SJSA1 (cell line): ENCODE results near the gene MOV10. TPM values are rescaled to one million over a fixed set of nuclear protein-coding genes. Genes with fewer than 3 reads are reported as not detected.
"Not testable (repeated sequence)": the region's sequence is repeated elsewhere in the genome, so short reads cannot be mapped to it uniquely, and the experiment has no call there.

Experiments
- DNase-seq, 2 experiments: peaks; one replicate each; pipeline ENCODE4 v3.0.0-alpha.2; 2015 to 2020; ENCODE audit warnings: low spot score in 2 of 2, low read depth in 1 of 2
- H3K27ac ChIP-seq: fragments of 250-450 bp; sonication (Bioruptor Pico); 2 replicates; pipeline ENCODE4 v1.5.1; 2020; ENCODE audit warnings: mild to moderate bottlenecking, moderate library complexity
- H3K27me3 ChIP-seq: fragments of 250-450 bp; sonication (Bioruptor Pico); replicated peaks from 2 replicates; pipeline ENCODE4 v1.5.1; 2020; ENCODE audit warnings: mild to moderate bottlenecking, moderate library complexity
- H3K36me3 ChIP-seq: fragments of 250-450 bp; sonication (Bioruptor Pico); 2 replicates; pipeline ENCODE4 v1.5.1; 2020; ENCODE audit warnings: mild to moderate bottlenecking
- H3K4me1 ChIP-seq: fragments of 250-450 bp; sonication (Bioruptor Pico); replicated peaks from 2 replicates; pipeline ENCODE4 v1.6.1; 2021; ENCODE audit warnings: mild to moderate bottlenecking
- H3K4me3 ChIP-seq: fragments of 250-450 bp; sonication (Bioruptor Pico); 2 replicates; pipeline ENCODE4 v1.5.1; 2020; ENCODE audit warnings: mild to moderate bottlenecking
- H3K9me3 ChIP-seq: fragments of 250-450 bp; sonication (Bioruptor Pico); replicated peaks from 2 replicates; pipeline ENCODE4 v1.5.1; 2020; ENCODE audit warnings: mild to moderate bottlenecking
- total RNA-seq: library from RNA; depleted of rRNA; stranded (reverse); fragments of >200 nt; shearing (Covaris generic); gene quantifications from 2 replicates; pipeline ENCODE4 v1.2.3, GENCODE V29; 2014

Gene MOV10
- total RNA-seq, 1 experiment from 2014 or later, result 57.0 TPM

- DNase-seq, result peak; percentile 92 to 98
- no peaks in the 10 kb centered on the region for H3K36me3 ChIP-seq
- H3K4me1 ChIP-seq, result peaks cover 21% of the 10 kb centered on the region
- no peaks in the 10 kb centered on the region for H3K9me3 ChIP-seq
- peak within 1 kb of the TSS; percentile 46 for H3K4me3 ChIP-seq
- H3K27ac ChIP-seq, result no peak within 1 kb of the TSS
- peaks cover 10% of the 10 kb centered on the region for H3K27me3 ChIP-seq
Observed at GRCh38 chr1:112715264-112716053, 41.0 kb downstream of the MOV10 start, which contains the start of gene PPM1J. Gene PPM1J, minus strand, starts transcription at chr1:112715332. Its CDS starts 31 bp downstream, at chr1:112715301.

GRCh38 chr1:112716133-112716720 lies 41.8 kb downstream of the MOV10 start:
- DNase-seq, result peak; percentile 88 to 90
- Histone ChIP-seq H3K4me3 (peak overlapping the region; percentile 46), H3K9me3 (no peaks in the 10 kb centered on the region), H3K27ac (no peak overlapping the region), H3K4me1 (peaks cover 21% of the 10 kb centered on the region), H3K36me3 (no peaks in the 10 kb centered on the region), H3K27me3 (peaks cover 10% of the 10 kb centered on the region)

GRCh38 chr1:112717263-112717873 lies 42.9 kb downstream of the MOV10 start:
- no peak for DNase-seq
- no peaks in the 10 kb centered on the region for H3K36me3 ChIP-seq
- H3K27ac ChIP-seq, result no peak overlapping the region
- peaks cover 21% of the 10 kb centered on the region for H3K4me1 ChIP-seq
- peaks cover 10% of the 10 kb centered on the region for H3K27me3 ChIP-seq
- no peak overlapping the region for H3K4me3 ChIP-seq
- no peaks in the 10 kb centered on the region for H3K9me3 ChIP-seq

GRCh38 chr1:112718691-112719418 lies 44.4 kb downstream of the MOV10 start:
- Histone ChIP-seq H3K36me3 (no peaks in the 10 kb centered on the region), H3K27ac (no peak overlapping the region), H3K9me3 (no peaks in the 10 kb centered on the region), H3K4me1 (peaks cover 21% of the 10 kb centered on the region), H3K27me3 (peaks cover 10% of the 10 kb centered on the region), H3K4me3 (no peak overlapping the region)
- DNase-seq, result peak; percentile 58 to 83

GRCh38 chr1:112719706-112720105 lies 45.2 kb downstream of the MOV10 start:
- Histone ChIP-seq H3K4me1 (peaks cover 13% of the 10 kb centered on the region), H3K4me3 (no peak overlapping the region), H3K27me3 (peaks cover 3% of the 10 kb centered on the region; the same call in 1 of the 2 replicates), H3K9me3 (no peaks in the 10 kb centered on the region), H3K36me3 (no peaks in the 10 kb centered on the region), H3K27ac (no peak overlapping the region)
- DNase-seq, result no peak

- H3K9me3 ChIP-seq, result no peaks in the 10 kb centered on the region
- H3K27ac ChIP-seq, result no peak overlapping the region
- H3K36me3 ChIP-seq, result no peaks in the 10 kb centered on the region
- DNase-seq, result no peak
- H3K4me3 ChIP-seq, result no peak overlapping the region
- peaks cover 6% of the 10 kb centered on the region for H3K4me1 ChIP-seq
- no peaks in the 10 kb centered on the region for H3K27me3 ChIP-seq
Observed at GRCh38 chr1:112720800-112721199, 46.3 kb downstream of the MOV10 start.

GRCh38 chr1:112721294-112721693 lies 46.8 kb downstream of the MOV10 start:
- H3K27ac ChIP-seq, H3K36me3 ChIP-seq, H3K9me3 ChIP-seq, H3K27me3 ChIP-seq, DNase-seq, H3K4me3 ChIP-seq, H3K4me1 ChIP-seq: not testable (repeated sequence)

GRCh38 chr1:112721966-112722524 lies 47.6 kb downstream of the MOV10 start:
- Histone ChIP-seq H3K4me1 (peaks cover 3% of the 10 kb centered on the region; the same call in 1 of the 2 replicates), H3K27me3 (no peaks in the 10 kb centered on the region), H3K9me3 (no peaks in the 10 kb centered on the region), H3K36me3 (no peaks in the 10 kb centered on the region), H3K4me3 (no peak overlapping the region), H3K27ac (no peak overlapping the region)
- DNase-seq, result no peak

GRCh38 chr1:112722601-112723510 lies 48.4 kb downstream of the MOV10 start:
- no peak for DNase-seq

GRCh38 chr1:112723511-112723839 lies 49.0 kb downstream of the MOV10 start:
- DNase-seq, result no peak
- no peaks in the 10 kb centered on the region for H3K9me3 ChIP-seq
- H3K4me3 ChIP-seq, result no peak overlapping the region
- no peaks in the 10 kb centered on the region for H3K27me3 ChIP-seq
- H3K4me1 ChIP-seq, result peaks cover 3% of the 10 kb centered on the region; the same call in 1 of the 2 replicates
- no peaks in the 10 kb centered on the region for H3K36me3 ChIP-seq
- H3K27ac ChIP-seq, result no peak overlapping the region

More at GRCh38 chr1:112722601-112723510, 48.4 kb downstream of the MOV10 start:
- Histone ChIP-seq H3K27ac (no peak overlapping the region), H3K36me3 (no peaks in the 10 kb centered on the region), H3K4me1 (peaks cover 3% of the 10 kb centered on the region; the same call in 1 of the 2 replicates), H3K9me3 (no peaks in the 10 kb centered on the region), H3K27me3 (no peaks in the 10 kb centered on the region), H3K4me3 (no peak overlapping the region)

- not testable (repeated sequence) for H3K9me3 ChIP-seq, H3K36me3 ChIP-seq, H3K4me3 ChIP-seq, H3K4me1 ChIP-seq, H3K27me3 ChIP-seq, DNase-seq, H3K27ac ChIP-seq
Observed at GRCh38 chr1:112724240-112724639, 49.8 kb downstream of the MOV10 start.

- H3K4me1 ChIP-seq, result no peaks in the 10 kb centered on the region
- no peak overlapping the region for H3K27ac ChIP-seq
- H3K27me3 ChIP-seq, result no peaks in the 10 kb centered on the region
- DNase-seq, result no peak
- H3K9me3 ChIP-seq, result no peaks in the 10 kb centered on the region
- no peaks in the 10 kb centered on the region for H3K36me3 ChIP-seq
- no peak overlapping the region for H3K4me3 ChIP-seq
Observed at GRCh38 chr1:112727716-112728115, 53.3 kb downstream of the MOV10 start.
